Neural cell (in vitro differentiated cells): Measurements from ENCODE around the gene BCKDK. TPM values are rescaled to one million over a fixed set of nuclear protein-coding genes. Genes with fewer than 3 reads are reported as not detected.
"Not testable (repeated sequence)": the region's sequence is repeated elsewhere in the genome, so short reads cannot be mapped to it uniquely, and the experiment has no call there.

Experiments
- H2AFZ ChIP-seq: fragments of 200-600, 300-800 bp; sonication (generic), shearing (Covaris generic); 2 replicates; pipeline ENCODE4 v1.6.0; 2014; ENCODE audit warnings: low read depth, mild to moderate bottlenecking, antibody characterized with exemption, low read length, moderate library complexity
- H3F3A ChIP-seq: fragments of 200-600 bp; shearing (Covaris generic); 2 replicates; pipeline ENCODE4 v1.6.1; 2016; ENCODE audit warnings: mild to moderate bottlenecking, moderate library complexity, mixed read lengths, antibody characterized with exemption, low read length; ENCODE audit not compliant: insufficient read depth, poor library complexity, severe bottlenecking
- H3K27ac ChIP-seq: fragments of 200-600, 300-800 bp; sonication (generic), shearing (Covaris generic); 2 replicates; pipeline ENCODE4 v1.5.1; 2014; ENCODE audit warnings: mild to moderate bottlenecking, low read length, moderate library complexity
- H3K27me3 ChIP-seq: fragments of 300-800, 200-600 bp; sonication (generic), shearing (Covaris generic); 2 replicates; pipeline ENCODE4 v1.6.0; 2014; ENCODE audit warnings: mild to moderate bottlenecking, low read depth, low read length, moderate library complexity; ENCODE audit not compliant: insufficient read depth
- H3K36me3 ChIP-seq: fragments of 300-800, 200-600 bp; sonication (generic), shearing (Covaris generic); 2 replicates; pipeline ENCODE4 v1.5.1; 2014; ENCODE audit warnings: mild to moderate bottlenecking, antibody characterized with exemption, low read length, moderate library complexity; ENCODE audit not compliant: insufficient read depth
- H3K4me2 ChIP-seq: fragments of 300-800, 200-600 bp; sonication (generic), shearing (Covaris generic); 2 replicates; pipeline ENCODE4 v1.6.0; 2014; ENCODE audit warnings: mild to moderate bottlenecking, low read length
- H3K4me3 ChIP-seq: fragments of 300-800, 200-600 bp; sonication (generic), shearing (Covaris generic); 2 replicates; pipeline ENCODE4 v1.5.1; 2014; ENCODE audit warnings: mild to moderate bottlenecking, low read length, moderate library complexity
- H3K79me2 ChIP-seq: fragments of 200-600 bp; shearing (Covaris generic); replicated peaks from 2 replicates; pipeline ENCODE4 v1.6.0; 2014; ENCODE audit warnings: mild to moderate bottlenecking, low read length, moderate library complexity; ENCODE audit not compliant: insufficient read depth
- H3K9ac ChIP-seq: fragments of 300-800, 200-600 bp; sonication (generic), shearing (Covaris generic); 2 replicates; pipeline ENCODE4 v1.6.1; 2016; ENCODE audit warnings: mild to moderate bottlenecking, low read length, mixed read lengths
- H3K9me2 ChIP-seq: fragments of 200-600 bp; shearing (Covaris generic); 2 replicates; pipeline ENCODE4 v1.6.1; 2016; ENCODE audit warnings: mild to moderate bottlenecking, low read length, mixed read lengths; ENCODE audit not compliant: insufficient read depth
- H3K9me3 ChIP-seq: fragments of 200-600, 300-800 bp; sonication (generic), shearing (Covaris generic); 2 replicates; pipeline ENCODE4 v1.6.1; 2016; ENCODE audit warnings: mild to moderate bottlenecking, mixed run types, low read length, moderate library complexity, mixed read lengths
- H4K20me1 ChIP-seq: fragments of 200-600 bp; shearing (Covaris generic); 2 replicates; pipeline ENCODE4 v1.6.1; 2016; ENCODE audit warnings: mild to moderate bottlenecking, mixed run types; ENCODE audit not compliant: insufficient read depth
- EP300 ChIP-seq: fragments of 450-650 bp; conservative IDR thresholded peaks from 2 replicates; pipeline ENCODE4 v1.6.1; 2014; ENCODE audit warnings: antibody characterized with exemption, mild to moderate bottlenecking, moderate library complexity; ENCODE audit not compliant: poor library complexity, severe bottlenecking
- EZH2 ChIP-seq: fragments of 200-600, 300-800 bp; shearing (Covaris generic), sonication (generic); IDR thresholded peaks from 2 replicates; pipeline ENCODE4 v1.6.1; 2014; ENCODE audit warnings: antibody characterized with exemption, low read length, borderline replicate concordance, mild to moderate bottlenecking; ENCODE audit not compliant: insufficient read depth, poor library complexity, severe bottlenecking
- MXI1 ChIP-seq: fragments of 450-650 bp; conservative IDR thresholded peaks from 2 replicates; pipeline ENCODE4 v1.6.1; 2014; ENCODE audit warnings: antibody characterized with exemption, mild to moderate bottlenecking; ENCODE audit not compliant: poor library complexity, severe bottlenecking
- POLR2AphosphoS5 ChIP-seq: IDR thresholded peaks from 2 replicates; pipeline ENCODE4 v1.6.1; 2012
- RAD21 ChIP-seq: fragments of 450-650 bp; conservative IDR thresholded peaks from 2 replicates; pipeline ENCODE4 v1.6.1; 2014; ENCODE audit warnings: antibody characterized with exemption, mild to moderate bottlenecking, moderate library complexity
- SMC3 ChIP-seq: fragments of 450-650 bp; conservative IDR thresholded peaks from 2 replicates; pipeline ENCODE4 v1.6.1; 2014; ENCODE audit warnings: antibody characterized with exemption, mild to moderate bottlenecking, moderate library complexity; ENCODE audit not compliant: poor library complexity
- TAF1 ChIP-seq: IDR thresholded peaks from 2 replicates; pipeline ENCODE4 v1.6.1; 2012; ENCODE audit warnings: low read depth
- polyA plus RNA-seq: library from polyadenylated mRNA; depleted of rRNA; stranded (reverse); fragments of >200 nt; gene quantifications from 2 replicates; pipeline ENCODE4 v1.2.3, GENCODE V29; 2014
- TF ChIP-seq, protein P1 (sequence below): fragments of 450-650 bp; IDR thresholded peaks from 2 replicates; pipeline ENCODE4 v1.5.1; 2014; ENCODE audit warnings: antibody characterized with exemption, mild to moderate bottlenecking, moderate library complexity; ENCODE audit not compliant: poor library complexity, severe bottlenecking
- TF ChIP-seq, protein P2 (sequence below): IDR thresholded peaks from 2 replicates; pipeline ENCODE4 v1.6.1; 2012; ENCODE audit warnings: borderline replicate concordance

The BCKDK gene
- polyA plus RNA-seq, 1 donor from 2014 or later = 26.8 TPM

DNA sequence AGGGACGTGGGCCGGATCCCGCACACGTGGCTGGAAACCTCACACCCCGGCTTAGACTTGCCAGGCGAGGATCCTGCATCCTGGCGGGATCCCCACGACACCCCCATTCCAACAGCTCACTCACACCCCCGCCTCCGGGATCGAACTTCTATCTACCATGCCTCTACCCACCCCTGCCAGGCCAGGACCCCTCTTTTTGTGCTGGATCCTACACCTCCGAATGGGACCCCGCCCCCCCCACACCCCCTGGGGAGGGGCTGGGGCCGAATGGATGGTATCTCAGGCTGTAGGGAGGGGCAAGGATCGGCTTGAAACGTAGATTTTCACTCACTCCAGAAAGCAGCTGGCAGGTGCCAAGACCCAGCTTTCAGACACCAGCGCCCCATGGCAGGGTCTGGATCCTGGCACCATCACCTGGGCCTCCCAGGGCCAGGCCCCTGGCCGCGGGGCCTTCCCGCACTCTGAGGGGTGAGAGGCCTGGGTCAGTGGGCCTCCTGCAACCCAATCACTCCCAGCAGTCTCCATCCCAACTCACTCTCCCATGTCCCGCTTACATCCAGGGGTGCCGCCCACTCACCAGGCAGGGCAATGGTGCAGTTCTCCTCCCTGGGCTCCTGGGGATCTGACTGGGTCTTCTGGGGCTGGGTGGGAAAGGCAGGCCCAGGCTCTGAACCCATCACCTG, 35.0 kb downstream of the BCKDK start:
- Histone ChIP-seq H4K20me1 (no peaks in the 10 kb centered on the region), H2AFZ (no peak overlapping the region), H3F3A (no peaks in the 10 kb centered on the region), H3K4me2 (no peak overlapping the region), H3K27me3 (no peaks in the 10 kb centered on the region), H3K9ac (no peak overlapping the region), H3K27ac (no peak overlapping the region), H3K36me3 (no peaks in the 10 kb centered on the region), H3K9me3 (no peaks in the 10 kb centered on the region), H3K9me2 (no peaks in the 10 kb centered on the region), H3K79me2 (no peaks in the 10 kb centered on the region), H3K4me3 (peak overlapping the region; percentile 68)
- TF ChIP-seq MXI1 = no peak
- TF ChIP-seq SMC3 = no peak
- no peak for TF ChIP-seq EZH2
- TF ChIP-seq RAD21 = no peak
- no peak for TF ChIP-seq POLR2AphosphoS5
- no peak for TF ChIP-seq EP300

DNA sequence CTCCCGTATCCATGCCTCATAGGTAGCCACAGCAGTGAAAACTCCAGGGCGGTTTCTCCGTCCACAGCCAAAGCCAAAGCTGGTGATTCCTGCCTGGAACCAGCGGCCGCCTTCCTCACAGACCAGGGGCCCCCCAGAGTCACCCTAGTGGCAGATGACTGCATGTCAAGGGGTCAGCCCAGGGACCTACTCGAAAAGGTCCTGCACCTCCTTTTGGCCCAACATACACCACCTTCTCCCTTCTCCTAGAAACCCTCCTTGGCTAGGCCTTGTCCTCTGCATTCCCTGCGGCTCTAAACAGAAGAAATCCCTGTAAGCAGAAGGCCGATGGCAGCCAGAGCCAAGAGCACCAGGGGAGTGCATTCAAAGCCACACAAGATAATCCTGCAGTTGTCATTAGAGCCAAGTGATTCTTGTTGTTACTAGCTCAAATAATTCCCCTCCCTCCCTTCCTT, 35.5 kb downstream of the BCKDK start:
- Histone ChIP-seq H3K27me3 (no peaks in the 10 kb centered on the region), H3K79me2 (no peaks in the 10 kb centered on the region), H2AFZ (no peak overlapping the region), H3K4me3 (no peak overlapping the region), H3K27ac (no peak overlapping the region), H3K9me3 (no peaks in the 10 kb centered on the region), H3K4me2 (no peak overlapping the region), H3F3A (no peaks in the 10 kb centered on the region), H4K20me1 (no peaks in the 10 kb centered on the region), H3K9me2 (no peaks in the 10 kb centered on the region), H3K9ac (no peak overlapping the region), H3K36me3 (no peaks in the 10 kb centered on the region)
- TF ChIP-seq TAF1 (no peak), SMC3 (no peak), EZH2 (no peak)

DNA sequence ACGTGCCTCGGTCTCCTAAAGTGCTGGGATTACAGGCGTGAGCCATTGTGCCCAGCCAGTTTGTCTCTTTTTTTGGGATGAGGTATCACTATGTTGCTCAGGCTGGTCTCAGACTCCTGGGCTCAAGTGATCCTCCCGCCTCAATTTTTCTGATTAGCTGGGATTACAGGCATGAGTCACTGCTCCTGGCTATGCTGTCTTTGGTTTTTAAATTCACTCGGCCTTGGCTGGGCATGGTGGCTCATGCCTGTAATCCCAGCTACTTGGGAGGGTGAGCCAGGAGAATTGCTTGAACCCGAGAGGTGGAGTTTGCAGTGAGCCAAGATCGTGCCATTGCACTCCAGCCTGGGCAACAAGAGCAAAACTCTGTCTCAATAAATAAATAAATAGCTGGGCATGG, 36.2 kb downstream of the BCKDK start:
- H3K79me2 ChIP-seq, H3K9me3 ChIP-seq, H3K9me2 ChIP-seq, H3K9ac ChIP-seq, H3F3A ChIP-seq, H3K4me2 ChIP-seq, H3K27ac ChIP-seq, H3K27me3 ChIP-seq, H3K4me3 ChIP-seq, H2AFZ ChIP-seq, H4K20me1 ChIP-seq, H3K36me3 ChIP-seq: not testable (repeated sequence)

DNA sequence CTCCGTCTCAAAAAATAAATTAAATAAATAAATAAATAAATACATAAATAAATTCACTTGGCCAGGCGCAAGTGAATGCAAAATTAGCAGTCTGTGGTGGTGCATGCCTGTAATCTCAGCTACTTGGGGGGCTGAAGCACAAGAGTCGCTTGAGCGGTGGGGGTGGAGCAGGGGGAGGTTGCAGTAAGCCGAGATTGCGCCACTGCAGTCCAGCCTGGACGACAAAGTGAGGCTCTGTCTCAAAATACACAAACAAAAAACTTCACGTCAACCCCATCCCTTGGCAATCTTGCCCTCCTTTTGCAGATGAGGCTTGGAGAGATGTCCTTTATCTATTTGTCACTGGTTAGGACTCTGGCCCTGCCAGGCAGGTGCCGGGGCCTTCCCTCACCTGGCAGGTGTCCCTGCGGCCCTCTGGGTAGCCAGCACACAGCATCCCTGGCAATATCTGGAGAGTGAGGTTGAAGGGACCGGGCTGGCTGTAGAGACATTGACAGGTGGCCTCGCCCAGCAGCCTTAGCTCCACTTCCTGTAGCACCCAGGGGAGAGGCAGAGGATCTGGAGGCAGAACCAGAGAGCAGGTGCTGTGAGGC, 37.3 kb downstream of the BCKDK start:
- H4K20me1 ChIP-seq = no peaks in the 10 kb centered on the region
- no peaks in the 10 kb centered on the region for H3K27me3 ChIP-seq
- H3K27ac ChIP-seq = no peak overlapping the region
- H3K79me2 ChIP-seq = no peaks in the 10 kb centered on the region
- H3K9me3 ChIP-seq = no peaks in the 10 kb centered on the region
- H3K36me3 ChIP-seq = no peaks in the 10 kb centered on the region
- no peaks in the 10 kb centered on the region for H3K9me2 ChIP-seq
- TF ChIP-seq EZH2 (no peak), POLR2AphosphoS5 (no peak), TAF1 (no peak), MXI1 (no peak), EP300 (no peak), SMC3 (no peak), RAD21 (no peak)
- TF ChIP-seq, protein P1, sequence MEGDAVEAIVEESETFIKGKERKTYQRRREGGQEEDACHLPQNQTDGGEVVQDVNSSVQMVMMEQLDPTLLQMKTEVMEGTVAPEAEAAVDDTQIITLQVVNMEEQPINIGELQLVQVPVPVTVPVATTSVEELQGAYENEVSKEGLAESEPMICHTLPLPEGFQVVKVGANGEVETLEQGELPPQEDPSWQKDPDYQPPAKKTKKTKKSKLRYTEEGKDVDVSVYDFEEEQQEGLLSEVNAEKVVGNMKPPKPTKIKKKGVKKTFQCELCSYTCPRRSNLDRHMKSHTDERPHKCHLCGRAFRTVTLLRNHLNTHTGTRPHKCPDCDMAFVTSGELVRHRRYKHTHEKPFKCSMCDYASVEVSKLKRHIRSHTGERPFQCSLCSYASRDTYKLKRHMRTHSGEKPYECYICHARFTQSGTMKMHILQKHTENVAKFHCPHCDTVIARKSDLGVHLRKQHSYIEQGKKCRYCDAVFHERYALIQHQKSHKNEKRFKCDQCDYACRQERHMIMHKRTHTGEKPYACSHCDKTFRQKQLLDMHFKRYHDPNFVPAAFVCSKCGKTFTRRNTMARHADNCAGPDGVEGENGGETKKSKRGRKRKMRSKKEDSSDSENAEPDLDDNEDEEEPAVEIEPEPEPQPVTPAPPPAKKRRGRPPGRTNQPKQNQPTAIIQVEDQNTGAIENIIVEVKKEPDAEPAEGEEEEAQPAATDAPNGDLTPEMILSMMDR = no peak
- TF ChIP-seq, protein P2, sequence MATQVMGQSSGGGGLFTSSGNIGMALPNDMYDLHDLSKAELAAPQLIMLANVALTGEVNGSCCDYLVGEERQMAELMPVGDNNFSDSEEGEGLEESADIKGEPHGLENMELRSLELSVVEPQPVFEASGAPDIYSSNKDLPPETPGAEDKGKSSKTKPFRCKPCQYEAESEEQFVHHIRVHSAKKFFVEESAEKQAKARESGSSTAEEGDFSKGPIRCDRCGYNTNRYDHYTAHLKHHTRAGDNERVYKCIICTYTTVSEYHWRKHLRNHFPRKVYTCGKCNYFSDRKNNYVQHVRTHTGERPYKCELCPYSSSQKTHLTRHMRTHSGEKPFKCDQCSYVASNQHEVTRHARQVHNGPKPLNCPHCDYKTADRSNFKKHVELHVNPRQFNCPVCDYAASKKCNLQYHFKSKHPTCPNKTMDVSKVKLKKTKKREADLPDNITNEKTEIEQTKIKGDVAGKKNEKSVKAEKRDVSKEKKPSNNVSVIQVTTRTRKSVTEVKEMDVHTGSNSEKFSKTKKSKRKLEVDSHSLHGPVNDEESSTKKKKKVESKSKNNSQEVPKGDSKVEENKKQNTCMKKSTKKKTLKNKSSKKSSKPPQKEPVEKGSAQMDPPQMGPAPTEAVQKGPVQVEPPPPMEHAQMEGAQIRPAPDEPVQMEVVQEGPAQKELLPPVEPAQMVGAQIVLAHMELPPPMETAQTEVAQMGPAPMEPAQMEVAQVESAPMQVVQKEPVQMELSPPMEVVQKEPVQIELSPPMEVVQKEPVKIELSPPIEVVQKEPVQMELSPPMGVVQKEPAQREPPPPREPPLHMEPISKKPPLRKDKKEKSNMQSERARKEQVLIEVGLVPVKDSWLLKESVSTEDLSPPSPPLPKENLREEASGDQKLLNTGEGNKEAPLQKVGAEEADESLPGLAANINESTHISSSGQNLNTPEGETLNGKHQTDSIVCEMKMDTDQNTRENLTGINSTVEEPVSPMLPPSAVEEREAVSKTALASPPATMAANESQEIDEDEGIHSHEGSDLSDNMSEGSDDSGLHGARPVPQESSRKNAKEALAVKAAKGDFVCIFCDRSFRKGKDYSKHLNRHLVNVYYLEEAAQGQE = no peak
- no peak overlapping the region for H3K4me3 ChIP-seq
- H3K9ac ChIP-seq = no peak overlapping the region
- H3K4me2 ChIP-seq = no peak overlapping the region
- no peak overlapping the region for H2AFZ ChIP-seq
- no peaks in the 10 kb centered on the region for H3F3A ChIP-seq
